ENCODE results near the gene PTX3.

DNA sequence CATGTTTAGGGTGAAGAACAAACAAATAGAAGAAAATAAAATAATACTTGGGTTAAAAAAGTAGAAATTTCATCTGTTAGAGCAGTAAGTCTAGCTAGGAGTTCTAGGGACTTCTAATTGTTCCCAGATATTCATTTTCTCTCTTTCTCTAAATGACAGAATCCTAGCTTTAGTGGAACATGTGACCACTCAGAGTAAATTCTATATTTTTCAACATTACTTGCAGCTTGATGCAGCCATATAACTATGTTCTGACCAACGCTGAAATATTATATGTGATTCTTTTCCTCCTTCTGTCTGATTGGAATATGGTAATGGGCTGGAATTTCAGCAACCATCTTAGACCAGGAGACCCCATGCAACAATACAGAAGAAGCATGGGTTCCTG lies 8.1 kb downstream of the PTX3 start:
- TF ChIP-seq EZH2 (IDR thresholded peaks at IDR 0.05; ENCODE audit: low read length, unreplicated experiment), result no peak
- TF ChIP-seq, protein P1, sequence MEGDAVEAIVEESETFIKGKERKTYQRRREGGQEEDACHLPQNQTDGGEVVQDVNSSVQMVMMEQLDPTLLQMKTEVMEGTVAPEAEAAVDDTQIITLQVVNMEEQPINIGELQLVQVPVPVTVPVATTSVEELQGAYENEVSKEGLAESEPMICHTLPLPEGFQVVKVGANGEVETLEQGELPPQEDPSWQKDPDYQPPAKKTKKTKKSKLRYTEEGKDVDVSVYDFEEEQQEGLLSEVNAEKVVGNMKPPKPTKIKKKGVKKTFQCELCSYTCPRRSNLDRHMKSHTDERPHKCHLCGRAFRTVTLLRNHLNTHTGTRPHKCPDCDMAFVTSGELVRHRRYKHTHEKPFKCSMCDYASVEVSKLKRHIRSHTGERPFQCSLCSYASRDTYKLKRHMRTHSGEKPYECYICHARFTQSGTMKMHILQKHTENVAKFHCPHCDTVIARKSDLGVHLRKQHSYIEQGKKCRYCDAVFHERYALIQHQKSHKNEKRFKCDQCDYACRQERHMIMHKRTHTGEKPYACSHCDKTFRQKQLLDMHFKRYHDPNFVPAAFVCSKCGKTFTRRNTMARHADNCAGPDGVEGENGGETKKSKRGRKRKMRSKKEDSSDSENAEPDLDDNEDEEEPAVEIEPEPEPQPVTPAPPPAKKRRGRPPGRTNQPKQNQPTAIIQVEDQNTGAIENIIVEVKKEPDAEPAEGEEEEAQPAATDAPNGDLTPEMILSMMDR (conservative IDR thresholded peaks at IDR 0.05; ENCODE audit: low read depth, low read length), result no peak
